Nephron (organoid): Measurements from ENCODE around the gene SAXO2.
"Not testable (repeated sequence)": the region's sequence is repeated elsewhere in the genome, so short reads cannot be mapped to it uniquely, and the experiment has no call there.

Experiments
- H3K27ac Mint-ChIP-seq, 3 experiments: 2 replicates each; pipeline ENCODE4 v1.8.0; 2020; ENCODE audit warnings: mixed read lengths in 3 of 3, mild to moderate bottlenecking in 2 of 3, moderate library complexity in 1 of 3
- H3K27me3 Mint-ChIP-seq: 2 replicates; pipeline ENCODE4 v1.8.0; 2021; ENCODE audit warnings: low read depth, mild to moderate bottlenecking, moderate library complexity, mixed read lengths
- H3K36me3 Mint-ChIP-seq: 2 replicates; pipeline ENCODE4 v1.8.0; 2020; ENCODE audit warnings: low read depth, mixed read lengths
- H3K4me1 Mint-ChIP-seq: 2 replicates; pipeline ENCODE4 v1.8.0; 2020; ENCODE audit warnings: mixed read lengths
- H3K4me3 Mint-ChIP-seq, 3 experiments: 2 replicates each; pipeline ENCODE4 v1.8.0; 2020; ENCODE audit warnings: mild to moderate bottlenecking in 3 of 3, mixed read lengths in 3 of 3, moderate library complexity in 2 of 3
- H3K9me3 Mint-ChIP-seq: 2 replicates; pipeline ENCODE4 v1.8.0; 2020; ENCODE audit warnings: mixed read lengths
- CTCF ChIP-seq, 3 experiments: fragments of 200-600 bp; sonication (generic); IDR thresholded peaks; one replicate each; pipeline ENCODE4 v1.5.0; 2021; ENCODE audit warnings: antibody characterized with exemption in 3 of 3; ENCODE audit not compliant: unreplicated experiment in 3 of 3

SAXO2 gene

GRCh38 chr15:82314769-82315518, 52.3 kb downstream of the SAXO2 start:
- H3K36me3 Mint-ChIP-seq = no peaks in the 10 kb centered on the region
- no peaks in the 10 kb centered on the region for H3K4me1 Mint-ChIP-seq
- TF ChIP-seq CTCF (IDR thresholded peaks at IDR 0.05; ENCODE audit: unreplicated experiment in 3 of 3) = no peak
- H3K27me3 Mint-ChIP-seq = peaks cover 21% of the 10 kb centered on the region
- peaks cover 13% of the 10 kb centered on the region for H3K9me3 Mint-ChIP-seq
- H3K27ac Mint-ChIP-seq = no peak overlapping the region
- no peak overlapping the region for H3K4me3 Mint-ChIP-seq

DNA sequence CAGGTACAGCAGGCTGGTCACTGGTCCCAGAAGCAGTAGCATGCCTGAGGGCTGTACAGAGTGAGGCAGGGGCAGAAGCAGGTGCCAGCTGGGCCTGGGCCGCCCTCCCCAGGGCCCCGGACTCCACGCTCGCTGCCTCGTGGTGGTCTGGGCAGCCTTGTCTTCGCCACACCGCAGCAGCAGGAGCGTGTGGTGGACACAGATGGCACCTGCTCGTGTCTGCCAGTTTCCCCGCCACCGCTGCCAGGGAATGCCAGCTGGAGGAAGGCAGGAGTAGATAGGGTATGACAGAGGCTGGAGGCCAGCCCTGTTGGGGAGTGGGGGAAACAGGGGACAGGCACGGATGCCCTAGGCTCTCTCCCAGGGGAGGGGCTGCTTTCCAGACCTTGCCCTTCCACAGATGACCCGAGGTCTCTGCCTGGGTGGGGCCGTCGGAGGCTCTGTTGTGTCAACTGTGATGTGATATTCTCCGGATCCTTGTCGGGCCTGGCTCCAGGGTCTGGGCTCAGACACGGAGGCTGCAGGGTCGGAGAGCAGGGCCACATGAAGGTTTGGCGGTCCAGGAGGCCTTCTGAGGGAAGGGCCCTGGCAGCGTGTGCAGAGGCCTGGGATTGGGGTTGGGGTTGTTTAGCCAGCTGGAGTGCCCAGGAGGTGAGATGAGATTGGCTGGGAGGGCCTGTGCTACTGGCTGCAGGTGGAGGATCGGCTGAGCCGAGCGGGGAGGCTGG, 53.1 kb downstream of the SAXO2 start:
- H3K27me3 Mint-ChIP-seq = peaks cover 15% of the 10 kb centered on the region
- no peaks in the 10 kb centered on the region for H3K36me3 Mint-ChIP-seq
- no peak overlapping the region for H3K4me3 Mint-ChIP-seq

DNA sequence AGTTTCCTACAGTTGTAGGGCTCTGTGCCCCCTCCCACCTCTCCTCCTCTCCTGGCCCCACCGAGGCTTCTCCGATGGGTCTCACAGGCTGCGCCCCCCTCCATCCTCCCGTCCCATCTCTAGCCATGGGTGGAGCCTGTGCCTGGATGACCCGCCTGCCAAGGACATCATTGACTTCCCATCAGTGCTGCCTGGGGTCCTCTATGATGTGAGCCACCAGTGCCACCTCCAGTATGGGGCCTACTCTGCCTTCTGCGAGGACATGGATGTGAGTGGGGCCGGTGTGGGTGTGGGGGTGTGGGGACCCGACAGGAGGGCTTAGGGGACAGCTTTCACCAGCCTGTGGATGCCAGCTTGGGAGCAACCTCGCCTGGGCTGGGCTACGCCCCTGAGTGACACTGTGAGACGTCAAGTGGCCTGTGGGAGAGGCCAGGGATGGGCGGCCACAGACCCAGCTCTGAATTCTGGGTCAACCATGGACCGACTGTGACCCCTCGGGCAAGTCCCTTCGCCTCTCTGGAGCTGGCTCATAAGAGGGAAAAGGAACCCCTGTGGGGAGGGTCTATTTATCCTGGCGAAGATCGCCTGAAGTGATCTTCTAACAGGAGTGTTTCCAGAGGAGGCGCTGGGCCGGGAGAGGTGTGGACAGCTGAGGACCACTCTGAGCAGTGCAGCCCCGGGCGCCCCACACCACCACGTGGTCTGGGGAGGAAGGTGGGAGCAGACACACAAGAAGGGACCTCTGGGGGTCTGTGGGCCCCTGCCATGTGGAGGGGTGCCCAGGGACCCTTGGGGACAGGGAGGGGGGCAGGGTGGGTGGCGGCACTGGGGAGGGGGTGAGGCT, 53.9 kb downstream of the SAXO2 start:
- H3K27ac Mint-ChIP-seq, H3K36me3 Mint-ChIP-seq, H3K9me3 Mint-ChIP-seq, H3K4me1 Mint-ChIP-seq, H3K4me3 Mint-ChIP-seq: not testable (repeated sequence)
- H3K27me3 Mint-ChIP-seq = peaks cover 15% of the 10 kb centered on the region

More for the DNA sequence above, 53.1 kb downstream of the SAXO2 start:
- no peak overlapping the region for H3K27ac Mint-ChIP-seq
- no peaks in the 10 kb centered on the region for H3K4me1 Mint-ChIP-seq
- peaks cover 8% of the 10 kb centered on the region for H3K9me3 Mint-ChIP-seq
- no peak for TF ChIP-seq CTCF (IDR thresholded peaks at IDR 0.05; ENCODE audit: unreplicated experiment in 3 of 3)

GRCh38 chr15:82317091-82317489, 54.5 kb downstream of the SAXO2 start:
- no peaks in the 10 kb centered on the region for H3K9me3 Mint-ChIP-seq
- H3K4me1 Mint-ChIP-seq = no peaks in the 10 kb centered on the region
- H3K4me3 Mint-ChIP-seq = no peak overlapping the region
- peaks cover 15% of the 10 kb centered on the region for H3K27me3 Mint-ChIP-seq
- TF ChIP-seq CTCF (IDR thresholded peaks at IDR 0.05; ENCODE audit: unreplicated experiment in 3 of 3) = no peak
- no peaks in the 10 kb centered on the region for H3K36me3 Mint-ChIP-seq
- no peak overlapping the region for H3K27ac Mint-ChIP-seq

DNA sequence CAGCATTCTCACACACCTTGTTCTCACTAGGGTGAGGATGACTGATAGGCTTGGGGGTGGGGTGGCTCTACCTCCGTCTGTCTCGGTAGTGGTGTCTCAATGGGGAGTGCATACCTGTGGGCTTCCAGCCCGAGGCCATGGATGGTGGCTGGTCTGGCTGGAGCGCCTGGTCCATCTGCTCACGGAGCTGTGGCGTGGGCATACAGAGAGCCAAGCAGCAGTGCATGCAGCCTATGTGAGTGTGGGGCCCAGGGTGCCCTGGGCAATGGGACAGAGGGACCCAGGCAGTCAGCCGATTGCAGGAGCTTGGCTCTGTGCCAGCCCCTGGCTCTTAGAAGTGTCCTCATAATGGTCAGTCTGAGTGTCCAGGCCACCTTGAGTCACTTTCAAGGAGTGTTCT, 54.9 kb downstream of the SAXO2 start:
- H3K27ac Mint-ChIP-seq, H3K9me3 Mint-ChIP-seq, H3K4me1 Mint-ChIP-seq, H3K4me3 Mint-ChIP-seq, H3K36me3 Mint-ChIP-seq: not testable (repeated sequence)
- H3K27me3 Mint-ChIP-seq = peaks cover 15% of the 10 kb centered on the region

DNA sequence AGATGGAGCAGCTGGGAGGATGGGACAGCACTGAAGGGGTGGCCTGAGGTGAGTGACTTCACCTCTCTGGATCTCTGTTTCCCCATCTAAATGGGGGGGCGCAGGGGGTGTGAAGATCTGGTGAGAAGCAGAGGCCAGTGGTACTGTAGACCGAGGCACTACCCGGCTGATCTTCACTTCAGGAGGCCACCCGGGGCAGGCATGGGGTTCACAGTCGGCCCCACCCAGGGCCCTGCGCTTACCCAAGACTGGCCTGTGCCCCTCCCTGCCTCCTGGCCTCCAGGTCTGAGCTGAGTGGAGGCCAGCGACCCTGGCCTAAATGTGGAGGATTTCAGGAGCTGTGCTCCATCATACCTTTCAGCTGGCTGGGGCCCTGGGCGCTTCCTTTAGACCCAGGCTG, 55.7 kb downstream of the SAXO2 start:
- H3K4me3 Mint-ChIP-seq, H3K9me3 Mint-ChIP-seq, H3K36me3 Mint-ChIP-seq, H3K27ac Mint-ChIP-seq, H3K4me1 Mint-ChIP-seq, H3K27me3 Mint-ChIP-seq: not testable (repeated sequence)

GRCh38 chr15:82319522-82320278, 57.1 kb downstream of the SAXO2 start:
- H3K4me1 Mint-ChIP-seq, H3K4me3 Mint-ChIP-seq, H3K9me3 Mint-ChIP-seq, H3K27me3 Mint-ChIP-seq, H3K36me3 Mint-ChIP-seq, H3K27ac Mint-ChIP-seq: not testable (repeated sequence)

GRCh38 chr15:82320861-82321260, 58.2 kb downstream of the SAXO2 start:
- not testable (repeated sequence) for H3K4me1 Mint-ChIP-seq, H3K27me3 Mint-ChIP-seq, H3K36me3 Mint-ChIP-seq, H3K4me3 Mint-ChIP-seq, H3K27ac Mint-ChIP-seq, H3K9me3 Mint-ChIP-seq

DNA sequence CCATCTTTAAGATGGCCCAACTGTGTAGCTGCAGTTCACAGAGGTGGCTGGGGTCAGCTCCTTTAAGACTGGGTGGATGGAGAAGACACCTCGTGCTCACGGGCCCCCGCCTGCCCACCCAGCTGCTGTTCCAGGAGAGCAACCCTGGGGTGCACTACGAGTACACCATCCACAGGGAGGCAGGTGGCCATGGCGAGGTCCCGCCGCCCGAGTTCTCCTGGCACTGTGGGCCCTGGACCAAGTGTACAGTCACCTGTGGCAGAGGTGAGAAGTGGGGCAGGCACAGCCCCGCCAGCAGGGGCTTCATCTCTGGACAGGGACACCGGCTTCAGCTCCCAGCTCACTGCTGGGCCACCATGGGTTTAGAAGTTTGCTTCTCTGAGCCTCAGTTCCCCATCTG, 59.9 kb downstream of the SAXO2 start:
- not testable (repeated sequence) for H3K4me3 Mint-ChIP-seq

GRCh38 chr15:82324831-82325230, 62.2 kb downstream of the SAXO2 start:
- H3K27me3 Mint-ChIP-seq, H3K27ac Mint-ChIP-seq, H3K36me3 Mint-ChIP-seq, H3K9me3 Mint-ChIP-seq, H3K4me1 Mint-ChIP-seq, H3K4me3 Mint-ChIP-seq: not testable (repeated sequence)

More for the DNA sequence above, 59.9 kb downstream of the SAXO2 start:
- H3K36me3 Mint-ChIP-seq, H3K27me3 Mint-ChIP-seq, H3K9me3 Mint-ChIP-seq, H3K27ac Mint-ChIP-seq, H3K4me1 Mint-ChIP-seq: not testable (repeated sequence)

DNA sequence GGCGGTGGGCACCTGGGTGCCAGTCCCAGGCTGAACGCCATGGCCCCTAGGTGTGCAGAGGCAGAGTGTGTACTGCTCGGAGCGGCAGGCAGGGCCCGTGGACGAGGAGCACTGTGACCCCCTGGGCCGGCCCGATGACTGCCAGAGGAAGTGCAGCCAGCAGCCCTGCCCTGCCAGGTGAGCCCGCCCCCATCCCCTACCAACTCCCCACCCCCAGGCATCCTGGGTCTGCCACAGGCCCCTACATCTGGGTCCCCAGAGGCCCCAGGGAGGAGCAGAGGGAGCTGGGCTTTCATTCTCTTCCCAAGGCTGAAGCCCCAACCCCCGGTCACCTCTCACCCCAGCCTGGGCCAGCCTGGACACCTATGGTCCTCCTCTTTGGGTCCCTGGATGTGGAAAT, 63.0 kb downstream of the SAXO2 start:
- not testable (repeated sequence) for H3K9me3 Mint-ChIP-seq, H3K36me3 Mint-ChIP-seq, H3K27me3 Mint-ChIP-seq, H3K4me1 Mint-ChIP-seq, H3K27ac Mint-ChIP-seq, H3K4me3 Mint-ChIP-seq
